SU-DHL-6 (cell line): ENCODE measurements around the gene OMP.

Source experiments
- CTCF ChIP-seq: fragments of 200-600 bp; sonication (generic); IDR thresholded peaks from one replicate; pipeline ENCODE4 v1.5.1; 2017; ENCODE audit warnings: antibody characterized with exemption, mild to moderate bottlenecking, low read length, moderate library complexity; ENCODE audit not compliant: insufficient read depth, poor library complexity, severe bottlenecking
- EZH2phosphoT487 ChIP-seq: fragments of 200-600 bp; sonication (generic), shearing (Covaris generic); conservative IDR thresholded peaks from 2 replicates; pipeline ENCODE4 v1.6.1; 2018; ENCODE audit warnings: mild to moderate bottlenecking, antibody characterized with exemption, low read length, moderate library complexity, mixed read lengths

DNA sequence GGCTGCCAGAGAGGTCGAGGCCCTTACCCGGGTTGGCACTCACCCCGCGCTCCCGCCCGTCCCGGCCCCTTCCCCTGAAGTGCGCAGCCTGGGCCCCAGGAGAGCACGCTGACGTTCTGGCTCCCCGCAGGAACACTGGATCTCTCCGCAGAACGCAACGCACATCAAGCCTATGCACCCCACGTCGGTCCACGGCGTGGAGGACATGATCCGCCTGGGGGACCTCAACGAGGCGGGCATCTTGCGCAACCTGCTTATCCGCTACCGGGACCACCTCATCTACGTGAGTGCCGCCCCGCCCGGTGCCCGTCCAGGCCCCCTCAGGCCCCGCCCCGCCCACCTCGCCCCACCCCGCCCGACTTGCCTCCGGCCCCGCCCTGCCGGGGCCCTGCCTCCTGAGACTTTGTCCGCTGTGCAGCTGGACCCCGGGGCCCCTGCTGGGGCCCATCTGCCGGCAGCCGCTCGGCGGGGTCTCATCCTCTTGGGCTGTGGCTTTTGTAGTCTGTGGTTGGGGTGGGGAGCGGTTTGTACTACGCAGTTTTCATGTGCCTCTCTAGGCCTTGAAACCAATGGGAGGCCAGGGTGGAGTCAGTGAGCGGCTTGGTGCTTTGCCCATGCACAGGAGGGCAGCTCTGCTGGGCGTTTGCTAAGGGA lies 45.2 kb downstream of the OMP start:
- TF ChIP-seq CTCF (no peak), EZH2phosphoT487 (no peak)
